G401.6 (cell line): ENCODE results near the gene CTPS1.

ENCODE experiments used
- FAIRE-seq: peaks from 2 replicates; lab custom pipeline; 2012; peaks lifted over from hg19 to GRCh38; lab: Jason Lieb, UNC

The CTPS1 gene

GRCh38 chr1:40979241-40980067, at the start of gene CTPS1:
Gene CTPS1 (plus strand): TSS chr1:40979696. CDS start chr1:40983291, 3,595 bp downstream.
- no peak for FAIRE-seq

GRCh38 chr1:40930174-40930964, 49.1 kb upstream of the CTPS1 start:
- no peak for FAIRE-seq

GRCh38 chr1:40931601-40932000, 47.9 kb upstream of the CTPS1 start:
- no peak for FAIRE-seq

GRCh38 chr1:40932006-40932405, 47.5 kb upstream of the CTPS1 start:
- FAIRE-seq, result no peak

GRCh38 chr1:40936931-40937339, 42.6 kb upstream of the CTPS1 start:
- no peak for FAIRE-seq

- no peak for FAIRE-seq
These were observed 41.1 kb upstream of the CTPS1 start for GRCh38 chr1:40938393-40938792.

- no peak for FAIRE-seq
These were observed 40.0 kb upstream of the CTPS1 start for GRCh38 chr1:40939320-40940059.

- no peak for FAIRE-seq
These were observed 35.2 kb upstream of the CTPS1 start for GRCh38 chr1:40944326-40944725.

- no peak for FAIRE-seq
These were observed 34.6 kb upstream of the CTPS1 start for GRCh38 chr1:40944841-40945430.

- no peak for FAIRE-seq
These were observed 34.0 kb upstream of the CTPS1 start for GRCh38 chr1:40945491-40945973.

- FAIRE-seq, result no peak
These were observed 30.6 kb upstream of the CTPS1 start for GRCh38 chr1:40948741-40949443.

- FAIRE-seq, result no peak
These were observed 29.9 kb upstream of the CTPS1 start for GRCh38 chr1:40949563-40949962.

GRCh38 chr1:40951943-40952743, 27.4 kb upstream of the CTPS1 start:
- no peak for FAIRE-seq

- no peak for FAIRE-seq
These were observed 26.7 kb upstream of the CTPS1 start for GRCh38 chr1:40952744-40953315.

- no peak for FAIRE-seq
These were observed 24.9 kb upstream of the CTPS1 start for GRCh38 chr1:40954626-40955025.

GRCh38 chr1:40955266-40955665, 24.2 kb upstream of the CTPS1 start:
- no peak for FAIRE-seq

- FAIRE-seq, result no peak
These were observed 23.1 kb upstream of the CTPS1 start for GRCh38 chr1:40956407-40956806.

- no peak for FAIRE-seq
These were observed 21.3 kb upstream of the CTPS1 start for GRCh38 chr1:40958210-40958609.

GRCh38 chr1:40965531-40965930, 14.0 kb upstream of the CTPS1 start:
- no peak for FAIRE-seq

GRCh38 chr1:40966417-40966816, 13.1 kb upstream of the CTPS1 start:
- FAIRE-seq, result no peak
